NOMO-1 (cell line): ENCODE measurements around the gene NDRG2.
A peak's percentile ranks its signal among the peaks of the same experiment; 100 is the strongest.

Source experiments
- DNase-seq, 2 experiments: peaks; one replicate each; lab custom pipeline; 2025; ENCODE audit not compliant: unreplicated experiment in 2 of 2; lab: John Stamatoyannopoulos, UW

NDRG2 gene

GRCh38 chr14:21037156-21037555 lies 12.3 kb upstream of the NDRG2 start:
- DNase-seq, result no peak

GRCh38 chr14:21036751-21037150 lies 11.9 kb upstream of the NDRG2 start:
- DNase-seq, result no peak

DNA sequence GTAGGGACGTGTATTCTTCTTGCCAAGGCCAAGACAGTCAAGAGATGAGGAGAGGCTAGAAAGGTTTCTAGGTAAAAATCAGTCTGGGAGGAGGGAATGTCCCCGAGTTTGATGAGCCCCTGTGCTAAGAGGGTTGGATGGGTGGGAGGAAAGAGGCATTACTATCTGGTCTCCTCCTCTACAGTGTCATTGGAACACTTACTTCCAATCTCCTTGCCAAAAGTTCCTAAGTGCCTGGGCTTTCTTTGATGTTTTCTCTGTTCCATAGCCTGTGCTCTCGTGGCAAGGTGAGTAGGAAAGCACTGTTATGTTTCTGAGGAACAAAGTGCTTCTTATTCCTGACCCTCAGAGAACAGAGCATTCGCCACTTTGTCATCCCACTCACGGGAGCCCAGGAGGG lies 9.8 kb upstream of the NDRG2 start, which contains the start of gene RNASE13:
TSS of gene RNASE13 (minus strand) at position 101 of the 400 bp plus-strand sequence. CDS start 519 bp downstream, outside the sequence.
- DNase-seq, result no peak

GRCh38 chr14:21033133-21033698 lies 8.4 kb upstream of the NDRG2 start:
- DNase-seq, result no peak

DNA sequence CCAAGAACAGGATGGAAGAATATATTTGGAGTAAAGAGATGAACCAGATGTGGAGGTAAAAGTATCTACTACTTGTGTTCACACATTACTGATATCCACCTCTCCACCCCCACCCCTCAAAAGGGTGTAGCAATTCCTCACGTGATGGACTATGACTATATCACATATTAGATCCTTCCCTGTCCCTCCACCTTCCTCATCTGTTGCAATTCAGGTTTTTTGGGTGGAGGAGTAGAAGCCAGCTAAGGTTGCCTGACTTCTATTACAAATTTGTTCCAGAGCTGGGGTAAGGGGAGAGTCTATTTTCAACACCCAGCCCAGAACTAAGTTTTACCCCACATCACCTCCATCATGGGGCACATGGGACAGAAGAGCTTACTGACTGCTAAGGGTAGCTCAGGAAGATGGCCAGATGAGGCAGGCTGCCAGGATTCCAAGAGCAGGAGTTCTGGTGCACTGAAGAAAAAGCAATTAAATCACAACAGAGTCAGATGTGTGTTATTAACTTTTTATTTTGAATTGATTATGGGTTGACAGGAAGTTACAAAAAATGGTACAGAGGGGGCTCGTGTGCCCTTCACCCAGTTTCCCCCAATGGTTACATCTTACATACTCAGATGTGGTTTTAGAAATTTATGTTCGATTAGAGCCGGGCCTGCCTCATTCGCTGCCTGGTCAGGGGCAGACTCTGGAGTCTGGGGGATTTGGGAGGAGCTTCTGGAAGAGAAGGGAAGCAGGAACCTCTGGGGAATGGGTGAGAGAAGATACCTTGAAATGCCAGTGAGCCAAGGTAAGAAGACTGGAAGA lies 7.7 kb upstream of the NDRG2 start:
- DNase-seq, result peak; percentile 21 to 28

DNA sequence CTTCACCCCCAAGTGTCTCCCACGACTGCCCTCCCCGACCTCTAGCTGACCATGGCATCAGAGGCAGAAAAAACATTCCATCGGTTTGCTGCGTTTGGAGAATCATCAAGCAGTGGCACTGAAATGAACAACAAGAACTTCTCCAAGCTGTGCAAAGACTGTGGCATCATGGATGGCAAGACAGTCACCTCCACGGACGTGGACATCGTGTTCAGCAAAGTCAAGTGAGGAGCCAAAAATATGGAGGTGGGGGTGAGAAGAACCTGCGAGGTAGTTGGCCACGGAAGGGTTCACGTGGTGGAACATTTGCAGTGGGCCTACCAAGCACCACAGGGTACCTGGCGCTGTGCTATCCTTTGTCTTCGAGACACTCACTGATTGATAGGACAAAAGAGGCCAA lies 5.7 kb upstream of the NDRG2 start:
- no peak for DNase-seq

DNA sequence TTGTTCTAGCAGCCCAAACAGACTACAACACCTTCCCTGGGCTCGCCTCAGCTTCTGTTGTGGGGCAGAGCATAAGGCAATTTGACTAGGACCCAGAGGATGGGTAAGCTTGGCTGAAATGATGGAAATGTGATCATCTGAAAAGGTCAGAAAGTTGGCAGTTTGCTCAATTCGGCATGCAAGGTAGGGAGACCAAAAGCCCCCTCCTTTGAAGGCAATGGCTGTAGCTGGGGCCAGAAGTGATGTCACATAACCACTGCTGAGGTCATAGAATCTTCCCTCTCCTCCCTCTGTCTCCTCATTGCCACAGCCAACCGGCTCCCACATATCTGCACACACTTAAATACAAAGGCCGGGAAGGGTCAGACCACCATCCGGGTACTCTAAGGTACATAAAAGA lies 5.1 kb upstream of the NDRG2 start, which contains the start of gene TPPP2:
TSS of gene TPPP2 (plus strand) at position 301 of the 400 bp plus-strand sequence. CDS start 365 bp downstream, outside the sequence.
- no peak for DNase-seq

- no peak for DNase-seq
These were observed 2.1 kb upstream of the NDRG2 start for GRCh38 chr14:21026988-21027315.

GRCh38 chr14:21026274-21026987 lies 1.6 kb upstream of the NDRG2 start:
- no peak for DNase-seq

- no peak for DNase-seq
These were observed 761 bp upstream of the NDRG2 start for GRCh38 chr14:21025371-21026273.

DNA sequence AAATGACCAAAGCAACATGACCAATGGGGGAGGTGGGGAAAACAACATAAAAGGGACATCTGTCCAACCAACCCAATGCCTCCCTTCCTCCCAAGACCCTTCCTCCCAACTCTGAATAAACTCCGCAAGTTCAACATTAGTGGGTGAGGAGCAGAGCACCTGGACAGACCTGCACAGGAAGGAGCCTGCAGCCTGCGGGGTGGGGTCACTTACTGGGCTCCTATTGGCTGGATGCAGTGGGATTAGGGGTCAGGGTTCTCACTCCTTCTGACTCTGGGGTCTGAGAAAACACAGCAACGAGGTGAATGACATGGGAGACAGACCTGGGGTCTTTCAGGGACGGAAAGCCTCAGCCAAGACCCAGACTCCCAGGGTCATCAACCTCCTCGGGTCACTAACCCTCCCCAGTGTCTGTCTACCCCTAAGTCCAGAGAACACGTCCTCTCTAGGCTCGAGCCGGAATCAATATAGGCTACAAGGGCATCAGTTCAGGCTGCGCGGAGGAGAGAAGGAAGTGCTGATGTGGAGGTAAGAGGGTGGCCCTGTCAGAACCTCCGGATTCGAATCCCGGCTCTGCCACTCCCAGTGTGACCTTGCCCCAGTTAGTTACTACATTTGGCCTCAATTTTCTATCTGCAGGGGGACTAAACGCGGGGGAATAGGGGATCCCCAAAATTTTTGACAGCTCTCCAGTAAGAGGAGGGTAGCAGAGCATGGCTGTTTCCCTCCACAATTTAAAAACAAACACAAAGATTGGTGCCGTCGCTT lies 860 bp downstream of the NDRG2 start:
- DNase-seq, result peak; percentile 9 to 18

- DNase-seq, result no peak
These were observed 1.7 kb downstream of the NDRG2 start for GRCh38 chr14:21023174-21023573.

- DNase-seq, result no peak
These were observed 2.2 kb downstream of the NDRG2 start for GRCh38 chr14:21022686-21023085.

DNA sequence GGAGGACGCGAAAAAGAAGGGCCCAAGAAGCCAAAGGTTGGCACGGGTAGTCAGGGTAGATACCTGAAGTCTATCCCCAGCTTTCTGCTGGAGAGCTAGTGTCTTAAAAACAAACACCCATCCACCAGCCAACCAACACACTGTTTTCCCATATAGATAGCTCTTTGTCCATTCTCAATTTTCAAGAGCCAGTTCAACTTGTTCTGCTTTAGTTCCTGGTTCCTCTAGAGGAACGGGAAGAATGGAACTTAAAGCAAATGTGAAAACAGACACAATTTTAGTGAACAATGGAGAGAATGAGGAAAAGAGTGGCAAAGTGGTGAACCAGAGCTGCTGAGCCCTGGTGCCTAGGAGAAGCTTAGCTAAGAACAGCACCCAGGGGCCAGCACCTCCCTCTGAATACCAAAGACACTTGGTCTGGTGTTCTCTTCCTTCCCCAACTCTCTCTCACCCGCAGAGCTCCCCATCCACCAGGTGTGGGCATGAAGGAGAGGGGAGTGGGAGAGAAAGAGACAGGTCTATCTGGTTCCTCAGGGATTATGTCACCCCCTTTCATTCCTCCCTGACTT lies 3.8 kb downstream of the NDRG2 start:
- DNase-seq, result no peak

GRCh38 chr14:21019366-21019765 lies 5.5 kb downstream of the NDRG2 start:
- no peak for DNase-seq

- no peak for DNase-seq
These were observed 6.1 kb downstream of the NDRG2 start for GRCh38 chr14:21018781-21019180.

GRCh38 chr14:21018286-21018685 lies 6.6 kb downstream of the NDRG2 start:
- DNase-seq, result no peak

DNA sequence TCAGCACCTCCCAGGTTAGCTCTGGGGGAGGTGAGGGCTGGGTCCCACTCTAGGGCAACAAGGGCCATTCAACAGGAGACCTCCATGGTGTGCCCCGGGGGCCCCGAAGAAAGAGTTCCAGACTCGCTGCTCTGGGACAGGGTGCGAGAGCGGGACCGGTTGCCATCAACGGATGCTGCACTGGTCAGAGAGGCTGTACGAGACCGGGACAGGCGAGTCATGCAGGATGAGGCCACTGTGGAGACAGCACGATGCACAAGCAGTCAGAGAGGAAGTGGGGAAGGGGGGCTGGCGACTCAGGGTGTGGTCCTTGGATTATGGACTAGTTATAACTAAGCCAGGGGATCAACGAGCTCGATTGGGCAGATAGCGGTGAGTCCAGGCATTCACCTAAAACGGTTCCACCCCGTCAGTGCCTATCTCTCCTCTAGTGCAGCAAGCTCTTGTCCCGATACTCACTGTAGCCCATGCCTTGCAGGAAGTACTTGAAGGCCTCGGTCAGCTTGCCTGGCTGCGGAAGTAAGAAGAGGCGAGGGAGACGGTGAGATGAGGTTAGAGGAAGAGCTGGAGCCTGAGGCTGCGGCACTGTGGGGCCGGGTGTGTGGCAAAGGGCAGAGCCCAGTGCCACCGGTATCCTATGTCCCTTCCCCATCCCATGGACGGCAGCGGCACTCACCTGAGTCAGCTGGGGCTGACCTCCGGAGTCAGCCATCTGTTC lies 7.2 kb downstream of the NDRG2 start:
- DNase-seq, result peak in 1 of 2 experiments; percentile 12
